ENCODE data around the gene RAPGEF1.

Gene RAPGEF1

GRCh38 chr9:131731237-131731636 is 8.6 kb downstream of the RAPGEF1 start:
- TF ChIP-seq POLR2A (IDR thresholded peaks at IDR 0.05; ENCODE audit: low read length): no peak
- TF ChIP-seq GATA1 (IDR thresholded peaks at IDR 0.05; ENCODE audit: low read depth, low read length): no peak
- DNase-seq: no peak

GRCh38 chr9:131728961-131729360 is 10.9 kb downstream of the RAPGEF1 start:
- no peak for DNase-seq
- TF ChIP-seq POLR2A (IDR thresholded peaks at IDR 0.05; ENCODE audit: low read length): no peak
- no peak for TF ChIP-seq GATA1 (IDR thresholded peaks at IDR 0.05; ENCODE audit: low read depth, low read length)

- no peak for TF ChIP-seq POLR2A (IDR thresholded peaks at IDR 0.05; ENCODE audit: low read length)
- TF ChIP-seq GATA1 (IDR thresholded peaks at IDR 0.05; ENCODE audit: low read depth, low read length): no peak
- no peak for DNase-seq
These were observed 11.3 kb downstream of the RAPGEF1 start for GRCh38 chr9:131728546-131728910.

- DNase-seq: no peak
- TF ChIP-seq POLR2A (IDR thresholded peaks at IDR 0.05; ENCODE audit: low read length) (no peak), GATA1 (IDR thresholded peaks at IDR 0.05; ENCODE audit: low read depth, low read length) (no peak)
These were observed 11.9 kb downstream of the RAPGEF1 start for GRCh38 chr9:131727795-131728545.

- no peak for DNase-seq
- TF ChIP-seq GATA1 (IDR thresholded peaks at IDR 0.05; ENCODE audit: low read depth, low read length) (no peak), POLR2A (IDR thresholded peaks at IDR 0.05; ENCODE audit: low read length) (no peak)
These were observed 12.6 kb downstream of the RAPGEF1 start for GRCh38 chr9:131727184-131727759.

- no peak for DNase-seq
- TF ChIP-seq GATA1 (IDR thresholded peaks at IDR 0.05; ENCODE audit: low read depth, low read length) (no peak), POLR2A (IDR thresholded peaks at IDR 0.05; ENCODE audit: low read length) (no peak)
These were observed 15.2 kb downstream of the RAPGEF1 start for GRCh38 chr9:131724683-131725082.

- DNase-seq: no peak
- TF ChIP-seq POLR2A (IDR thresholded peaks at IDR 0.05; ENCODE audit: low read length) (no peak), GATA1 (IDR thresholded peaks at IDR 0.05; ENCODE audit: low read depth, low read length) (no peak)
These were observed 16.2 kb downstream of the RAPGEF1 start for GRCh38 chr9:131723632-131724031.

GRCh38 chr9:131722255-131722654 is 17.6 kb downstream of the RAPGEF1 start:
- TF ChIP-seq POLR2A (IDR thresholded peaks at IDR 0.05; ENCODE audit: low read length): no peak
- TF ChIP-seq GATA1 (IDR thresholded peaks at IDR 0.05; ENCODE audit: low read depth, low read length): no peak
- DNase-seq: no peak

- no peak for TF ChIP-seq POLR2A (IDR thresholded peaks at IDR 0.05; ENCODE audit: low read length)
- TF ChIP-seq GATA1 (IDR thresholded peaks at IDR 0.05; ENCODE audit: low read depth, low read length): no peak
- DNase-seq: no peak
These were observed 18.8 kb downstream of the RAPGEF1 start for GRCh38 chr9:131721076-131721475.

- TF ChIP-seq POLR2A (IDR thresholded peaks at IDR 0.05; ENCODE audit: low read length) (no peak), GATA1 (IDR thresholded peaks at IDR 0.05; ENCODE audit: low read depth, low read length) (no peak)
- DNase-seq: no peak
These were observed 19.5 kb downstream of the RAPGEF1 start for GRCh38 chr9:131720330-131720729.

GRCh38 chr9:131719262-131719908 is 20.5 kb downstream of the RAPGEF1 start:
- no peak for TF ChIP-seq GATA1 (IDR thresholded peaks at IDR 0.05; ENCODE audit: low read depth, low read length)
- TF ChIP-seq POLR2A (IDR thresholded peaks at IDR 0.05; ENCODE audit: low read length): no peak
- DNase-seq: no peak

GRCh38 chr9:131717719-131718460 is 22.0 kb downstream of the RAPGEF1 start:
- TF ChIP-seq GATA1 (IDR thresholded peaks at IDR 0.05; ENCODE audit: low read depth, low read length) (no peak), POLR2A (IDR thresholded peaks at IDR 0.05; ENCODE audit: low read length) (no peak)
- no peak for DNase-seq

- no peak for TF ChIP-seq POLR2A (IDR thresholded peaks at IDR 0.05; ENCODE audit: low read length)
- DNase-seq: no peak
These were observed 24.0 kb downstream of the RAPGEF1 start for GRCh38 chr9:131715906-131716305.

GRCh38 chr9:131714821-131715220 is 25.1 kb downstream of the RAPGEF1 start:
- DNase-seq: no peak
- TF ChIP-seq GATA1 (IDR thresholded peaks at IDR 0.05; ENCODE audit: low read depth, low read length) (no peak), POLR2A (IDR thresholded peaks at IDR 0.05; ENCODE audit: low read length) (no peak)
